ENCODE results near the gene ULK2.

ULK2 gene

DNA sequence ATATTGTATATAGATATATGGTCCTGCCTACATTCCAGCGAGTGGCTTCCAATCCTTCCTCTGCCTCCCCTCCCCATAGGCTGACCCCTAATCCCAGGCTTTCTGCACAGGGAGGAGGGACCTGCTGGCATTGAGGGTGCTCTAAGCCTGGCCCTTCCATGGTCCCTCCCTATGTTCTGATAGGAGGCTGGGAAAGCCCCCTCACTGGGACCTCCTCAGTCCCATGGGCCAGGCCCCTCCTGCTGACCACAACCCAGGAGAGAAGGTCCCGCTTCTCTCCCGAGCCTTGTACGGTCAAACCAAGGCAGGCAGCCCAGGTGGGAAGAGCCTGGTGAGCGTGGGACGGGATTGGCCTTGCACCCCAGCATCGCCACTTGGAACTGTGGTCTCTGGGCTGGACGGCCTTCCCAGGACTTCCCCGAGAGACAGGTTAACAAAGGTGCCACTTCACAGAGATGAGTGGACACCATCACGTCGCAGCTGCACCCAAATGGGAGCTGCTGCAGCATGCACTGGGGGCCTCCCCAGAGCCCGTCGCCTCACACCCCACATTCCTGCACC is 120.5 kb downstream of the ULK2 start:
- no peak for DNase-seq

DNA sequence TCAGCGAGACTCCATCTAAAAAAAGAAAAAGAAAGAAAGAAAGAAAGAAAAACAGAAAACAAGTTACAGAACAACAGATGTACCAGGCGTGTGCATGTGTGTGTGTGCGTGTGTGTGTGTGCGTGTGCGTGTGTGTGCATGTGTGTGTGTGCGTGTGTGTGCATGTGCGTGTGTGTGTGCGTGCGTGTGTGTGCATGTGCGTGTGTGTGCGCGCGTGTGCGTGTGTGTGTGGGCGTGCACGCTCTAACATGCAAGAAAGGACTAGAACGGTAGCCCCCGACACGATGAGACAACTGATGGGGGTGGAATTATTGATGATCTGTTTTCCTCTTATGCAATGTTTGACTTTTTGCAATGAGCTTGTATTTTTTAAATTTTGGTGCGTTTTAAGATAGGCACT is 121.2 kb downstream of the ULK2 start:
- no peak for DNase-seq

DNA sequence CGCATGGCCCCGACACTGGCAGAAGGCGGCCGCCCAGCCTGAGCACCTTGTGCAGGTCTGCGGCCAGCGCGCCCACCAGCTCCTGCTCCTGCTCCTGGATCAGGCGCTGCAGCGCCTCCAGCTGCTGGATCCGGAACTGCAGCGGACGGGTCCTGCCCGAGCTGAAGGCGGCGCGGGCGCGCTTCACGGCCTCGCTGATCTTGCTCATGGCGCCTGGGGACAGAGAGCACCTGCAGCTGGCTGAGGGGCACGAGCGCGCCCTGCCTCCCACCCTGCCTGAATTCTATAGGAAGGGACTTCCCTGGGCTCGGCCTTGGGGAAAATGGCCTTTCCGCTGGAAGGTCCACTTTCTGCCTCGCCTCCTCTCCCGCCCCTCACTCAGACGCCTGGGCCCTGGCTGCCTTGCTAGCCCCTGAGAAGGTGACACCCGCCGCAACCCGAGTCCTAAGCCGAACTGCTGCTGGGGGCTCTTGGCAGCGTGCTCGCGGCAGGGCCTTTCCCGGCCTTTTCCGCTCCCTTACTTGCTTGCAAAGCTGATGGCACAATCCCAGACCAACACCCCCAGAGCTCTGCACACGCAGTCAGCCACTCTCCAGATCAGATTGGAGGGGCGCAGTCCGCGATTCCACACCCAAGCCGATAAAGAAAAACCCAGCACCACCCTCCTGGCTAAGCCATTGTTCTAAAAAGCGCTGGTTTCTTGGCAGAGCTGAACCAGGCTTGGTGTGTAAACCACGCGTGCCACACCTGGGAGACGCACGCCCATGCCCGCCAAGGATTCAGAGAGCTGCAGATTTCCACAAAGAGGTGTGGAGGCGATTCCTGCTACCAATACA is 122.6 kb downstream of the ULK2 start:
- DNase-seq, result peak; percentile 50

DNA sequence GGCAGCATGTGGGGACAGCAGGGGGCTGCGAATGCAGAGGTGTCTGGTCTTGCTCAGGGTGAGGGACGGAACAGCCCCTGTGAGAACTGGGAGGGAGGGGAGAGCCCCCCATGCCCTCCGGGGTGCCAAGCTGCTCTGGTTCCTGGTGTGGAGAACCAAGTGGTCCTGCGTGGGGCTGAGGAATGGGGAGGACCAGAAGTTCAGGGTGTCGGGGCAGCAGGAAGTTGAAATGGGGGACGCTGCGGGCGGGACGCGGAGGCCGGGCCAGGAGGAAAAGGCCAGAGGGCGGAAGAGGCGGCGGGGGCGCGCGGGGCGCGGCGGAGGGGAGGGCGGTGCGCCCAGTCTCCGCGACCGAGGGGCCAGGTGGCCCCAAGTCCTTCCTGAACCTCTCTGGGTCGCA is 123.2 kb downstream of the ULK2 start:
- DNase-seq, result no peak

DNA sequence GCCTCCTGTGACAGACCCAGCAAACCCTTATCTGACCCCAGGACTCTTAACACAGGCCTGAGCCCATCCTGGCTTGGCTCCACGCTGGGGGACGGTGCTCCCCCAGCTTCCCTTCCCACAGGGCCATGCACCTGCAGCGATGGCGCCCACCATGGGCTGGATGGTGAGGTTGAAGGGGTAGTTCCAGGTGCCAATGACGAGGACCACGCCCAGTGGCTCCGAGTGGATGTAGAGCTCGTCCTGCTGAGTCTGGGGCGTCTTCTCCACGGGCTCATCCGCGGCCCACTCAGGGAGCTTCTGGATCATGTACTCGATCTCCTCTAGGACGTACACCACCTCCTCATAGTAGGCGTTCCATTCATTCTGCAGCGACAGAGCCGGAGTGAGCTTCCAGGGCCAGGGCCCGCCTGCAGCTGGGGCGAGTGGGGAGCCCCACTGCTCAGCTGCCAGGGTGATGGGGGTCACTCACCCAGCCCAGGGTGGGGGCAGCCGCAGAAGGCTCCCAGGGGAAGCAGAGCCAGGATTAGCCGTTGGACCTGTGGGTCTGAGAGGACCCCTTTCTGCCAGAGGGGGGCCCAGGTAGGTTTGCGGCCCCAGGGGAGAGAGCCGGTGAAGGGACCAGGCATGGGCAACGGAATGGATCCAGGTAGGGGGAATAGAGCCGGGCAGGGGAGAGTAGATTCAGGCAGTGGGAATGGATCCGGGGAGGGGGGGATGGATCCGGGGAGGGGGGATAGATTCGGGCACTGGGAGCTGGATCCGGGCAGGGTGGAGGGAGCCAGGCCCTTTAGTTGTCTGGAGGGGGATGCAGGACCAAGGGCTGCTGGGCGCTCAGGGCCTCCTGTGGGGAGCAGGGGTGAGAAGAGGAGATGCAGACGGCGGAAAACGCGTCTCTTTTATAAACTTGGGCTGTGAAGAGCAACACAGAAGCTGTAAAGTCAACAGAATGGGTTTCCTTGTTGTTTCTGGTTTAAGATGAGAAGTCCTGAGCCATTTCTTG is 124.3 kb downstream of the ULK2 start:
- no peak for DNase-seq

DNA sequence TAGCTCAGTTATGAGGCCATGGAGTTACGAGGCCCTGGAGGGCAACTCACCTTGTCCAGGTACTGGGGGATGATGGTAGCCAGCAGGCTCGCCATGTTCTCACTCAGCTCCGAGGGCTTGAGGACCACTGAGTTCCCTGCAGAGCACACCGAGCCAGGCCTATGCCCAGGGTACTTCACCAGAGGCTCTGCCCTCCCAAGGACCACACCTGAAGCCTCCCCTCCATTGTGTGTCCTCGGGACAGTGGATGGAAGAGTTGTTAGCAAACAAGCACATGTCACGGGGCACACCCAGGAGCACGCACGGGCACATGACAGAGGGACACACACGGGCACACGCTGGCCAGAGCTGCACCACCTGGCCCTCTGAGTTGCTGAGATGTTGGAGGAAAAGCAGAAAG is 125.2 kb downstream of the ULK2 start:
- DNase-seq, result no peak

DNA sequence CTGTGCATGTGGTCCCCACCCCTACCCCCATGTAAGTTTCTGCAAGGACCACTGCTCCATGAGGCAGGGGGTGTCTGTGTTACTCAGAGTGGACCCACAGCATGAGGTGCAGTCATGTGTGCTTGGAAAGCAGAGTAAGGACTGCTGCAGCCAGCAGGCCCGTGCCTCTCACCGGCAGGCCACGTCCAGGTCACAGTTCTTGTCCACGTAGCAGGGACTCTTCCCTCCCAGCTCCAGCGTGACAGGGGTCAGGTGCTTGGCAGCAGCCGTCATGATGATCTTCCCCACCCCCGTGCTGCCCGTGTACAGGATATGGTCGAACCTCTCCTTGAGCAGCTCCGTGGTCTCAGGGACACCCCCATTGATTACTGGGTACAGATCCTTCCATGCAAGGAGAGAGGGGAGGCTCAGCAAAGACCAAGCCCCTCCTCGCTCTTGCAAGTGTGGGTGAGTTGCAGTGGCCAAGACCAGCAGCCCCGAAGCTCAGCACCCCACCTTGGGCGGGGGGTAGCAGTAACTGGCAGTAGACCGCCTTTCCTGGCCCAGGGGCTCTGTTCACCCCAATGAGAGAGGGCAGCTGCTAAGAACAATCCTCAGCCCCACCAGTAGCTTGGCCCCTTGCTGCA is 125.8 kb downstream of the ULK2 start:
- no peak for DNase-seq

DNA sequence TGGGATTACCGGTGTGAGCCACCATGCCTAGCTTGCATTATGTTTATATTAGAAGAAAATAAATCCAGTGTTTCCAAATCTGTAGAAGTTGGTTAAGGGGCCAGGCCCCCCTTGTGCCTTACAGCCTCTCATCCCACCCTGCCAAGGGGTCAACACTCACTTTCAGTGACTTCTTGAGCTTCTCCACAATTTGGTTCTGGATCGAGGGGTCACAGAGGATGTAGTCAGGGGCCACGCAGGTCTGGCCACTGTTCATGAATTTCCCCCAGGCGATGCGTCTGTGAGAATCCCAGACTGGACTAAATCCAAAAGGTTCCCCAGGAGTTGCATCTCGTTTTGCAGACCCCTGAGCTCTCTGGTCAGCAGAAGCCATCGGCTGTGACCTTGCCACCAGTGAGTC is 126.8 kb downstream of the ULK2 start:
- DNase-seq, result no peak

DNA sequence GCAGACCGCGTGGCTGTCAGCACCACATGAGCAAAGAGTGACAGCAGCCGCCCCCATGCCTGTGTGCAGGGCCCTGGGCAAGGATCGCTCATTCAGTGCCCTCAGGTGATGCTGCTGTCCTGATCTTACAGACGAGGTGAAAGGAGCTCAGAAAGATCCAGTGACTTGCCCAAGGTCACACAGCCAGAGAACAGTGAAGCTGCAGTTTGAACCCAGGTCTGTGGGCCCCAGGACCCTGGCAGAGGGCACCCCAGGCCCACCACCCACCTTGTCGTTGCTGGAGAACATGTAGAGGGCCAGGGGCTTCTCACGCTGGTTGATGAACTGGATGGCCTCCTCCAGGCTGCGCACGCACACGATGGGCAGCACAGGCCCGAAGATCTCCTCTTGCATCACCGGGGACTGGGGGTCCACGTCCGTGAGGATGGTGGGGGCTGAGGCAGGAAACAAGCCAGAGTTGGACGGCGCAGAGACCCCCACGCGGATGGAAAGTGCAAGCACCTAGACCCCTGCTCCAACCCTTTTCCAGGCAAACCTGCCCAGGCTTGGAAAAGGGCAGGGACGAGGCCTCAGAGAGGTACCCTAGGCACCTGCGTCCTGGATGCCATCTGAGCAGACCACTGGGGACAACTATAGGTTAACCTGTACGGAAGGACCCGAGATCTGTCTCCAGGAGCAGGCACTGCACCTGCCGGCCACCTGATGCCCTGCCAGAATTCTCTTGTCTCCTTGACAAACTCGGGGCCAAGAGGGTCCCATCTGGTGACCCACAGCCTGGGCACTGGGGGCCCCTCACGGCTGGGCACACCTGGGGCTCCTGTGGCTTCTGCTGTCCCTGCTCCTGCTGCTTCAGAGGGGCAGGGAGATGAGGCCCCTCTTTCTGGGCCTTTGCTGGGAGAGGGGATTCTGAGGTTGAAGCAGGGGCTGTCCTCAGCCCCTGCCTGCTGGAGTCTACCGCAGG is 128.2 kb downstream of the ULK2 start:
- DNase-seq, result no peak

DNA sequence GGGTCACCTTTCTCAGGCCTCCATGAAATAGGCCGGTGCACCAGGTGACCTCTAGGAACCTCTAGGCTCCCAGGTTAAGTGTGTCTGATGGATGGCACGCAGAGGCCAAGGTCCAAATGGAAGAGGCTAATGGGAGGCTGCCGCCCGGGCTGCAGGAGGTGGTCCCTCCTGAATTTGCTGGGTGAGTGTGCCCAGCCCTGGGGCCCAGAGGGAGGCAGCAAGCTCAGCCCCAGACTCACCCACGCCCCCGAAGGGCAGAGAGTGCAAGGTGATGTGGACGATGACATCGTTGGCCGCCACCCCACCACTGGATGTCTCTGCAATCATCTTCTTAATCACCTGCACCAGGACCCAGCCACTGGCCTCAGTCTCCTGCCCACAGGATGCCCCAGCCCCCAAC is 129.0 kb downstream of the ULK2 start:
- no peak for DNase-seq

DNA sequence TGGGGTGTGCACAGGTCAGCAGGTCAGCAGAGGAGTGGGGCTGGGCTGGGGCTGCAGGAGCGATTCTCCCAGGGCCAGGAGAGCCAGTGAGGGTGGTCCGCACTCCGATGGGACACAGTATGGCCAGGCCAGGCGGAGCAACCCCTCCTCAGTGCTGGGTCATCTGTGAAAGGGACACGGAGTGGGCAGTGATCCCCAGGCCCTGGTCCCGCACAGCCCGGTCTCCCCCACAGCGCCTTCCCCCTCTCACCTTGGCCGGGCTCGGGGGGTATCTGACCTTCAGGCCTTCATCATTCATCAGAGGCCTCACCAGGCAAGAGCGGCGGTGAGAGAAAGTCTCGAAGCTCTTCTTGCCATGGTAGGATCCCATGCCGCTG is 129.7 kb downstream of the ULK2 start:
- no peak for DNase-seq

DNA sequence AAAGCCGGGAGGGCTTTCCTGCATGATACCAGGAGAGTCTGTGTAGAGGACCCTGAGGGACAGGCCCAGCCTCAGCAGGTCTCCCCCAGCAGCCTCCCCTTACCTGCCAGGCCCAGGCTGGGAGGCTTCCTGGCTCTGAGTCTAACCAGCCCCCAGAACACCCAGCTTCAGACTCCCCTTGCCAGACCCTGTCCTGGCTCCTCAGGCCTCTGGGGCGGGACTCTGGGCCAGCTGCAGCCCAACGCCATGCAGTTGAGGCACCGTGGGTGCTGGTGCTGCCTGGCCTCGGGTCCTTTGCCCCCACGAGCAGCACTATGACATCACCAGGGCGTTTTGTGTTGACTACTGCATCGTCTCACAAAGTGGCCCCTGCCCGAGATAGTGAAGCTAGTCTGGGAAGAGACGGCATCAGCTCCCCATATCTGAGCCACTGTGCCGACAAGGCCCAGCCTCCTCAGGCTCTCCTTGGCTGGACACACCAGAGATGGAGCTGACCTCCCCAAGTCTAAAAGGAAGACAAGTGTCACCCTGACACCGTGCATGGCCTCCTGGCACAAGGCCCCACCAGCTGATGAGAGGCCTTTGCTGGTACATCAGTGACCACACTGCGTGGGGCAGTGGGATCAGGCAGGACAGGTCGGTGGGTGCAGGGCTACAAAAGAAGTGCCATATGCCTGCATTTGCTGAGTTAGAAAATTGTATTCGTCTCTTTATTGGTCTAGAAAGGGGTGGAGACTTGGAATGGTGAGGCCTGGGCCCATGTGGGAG is 130.2 kb downstream of the ULK2 start:
- no peak for DNase-seq

DNA sequence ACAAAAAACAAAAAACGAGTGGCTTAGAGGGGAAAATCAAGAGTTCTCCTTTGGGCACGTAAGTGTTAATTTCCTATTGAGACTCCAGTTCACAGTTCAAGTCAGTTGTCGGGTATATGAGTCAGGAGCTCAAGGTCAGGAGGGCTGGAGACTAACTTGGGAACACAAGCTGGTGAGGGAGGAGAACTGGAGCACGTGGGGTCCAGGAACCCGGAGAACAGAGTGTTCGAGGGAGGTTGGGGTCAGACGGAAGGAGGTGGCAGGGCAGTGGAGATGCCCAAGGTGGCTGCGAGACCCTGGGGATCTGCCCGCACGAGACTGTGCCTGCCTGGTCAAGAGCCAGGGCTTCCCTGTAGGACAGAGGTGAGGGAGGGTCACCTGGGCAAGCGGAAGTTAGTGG is 131.7 kb downstream of the ULK2 start:
- no peak for DNase-seq

DNA sequence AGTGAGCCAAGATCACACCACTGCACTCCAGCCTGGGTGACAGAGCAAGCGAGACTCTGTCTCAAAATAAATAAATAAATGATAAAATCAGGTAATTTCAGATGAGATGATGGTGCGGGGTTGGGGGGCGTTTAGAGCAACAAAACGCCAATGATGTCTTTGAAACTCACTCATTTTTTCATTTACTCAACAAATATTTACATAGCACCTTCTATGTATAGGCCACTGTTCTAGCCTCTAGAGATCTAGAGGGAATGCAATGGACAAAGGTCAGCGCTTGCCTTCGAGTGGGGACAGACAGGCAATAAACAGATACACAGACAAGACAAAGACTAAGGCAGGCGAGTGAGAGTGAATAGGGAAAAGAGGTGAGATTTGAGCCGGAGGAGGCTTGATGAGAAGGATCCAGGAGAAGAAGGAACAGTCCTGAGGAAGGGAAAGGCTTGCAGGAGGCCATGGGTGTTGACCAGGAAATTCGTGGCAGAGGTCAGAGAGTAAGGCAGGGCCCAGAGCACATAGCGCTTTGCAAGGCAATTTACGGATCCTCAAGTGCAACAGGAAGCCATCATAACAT is 133.7 kb downstream of the ULK2 start:
- DNase-seq, result no peak

DNA sequence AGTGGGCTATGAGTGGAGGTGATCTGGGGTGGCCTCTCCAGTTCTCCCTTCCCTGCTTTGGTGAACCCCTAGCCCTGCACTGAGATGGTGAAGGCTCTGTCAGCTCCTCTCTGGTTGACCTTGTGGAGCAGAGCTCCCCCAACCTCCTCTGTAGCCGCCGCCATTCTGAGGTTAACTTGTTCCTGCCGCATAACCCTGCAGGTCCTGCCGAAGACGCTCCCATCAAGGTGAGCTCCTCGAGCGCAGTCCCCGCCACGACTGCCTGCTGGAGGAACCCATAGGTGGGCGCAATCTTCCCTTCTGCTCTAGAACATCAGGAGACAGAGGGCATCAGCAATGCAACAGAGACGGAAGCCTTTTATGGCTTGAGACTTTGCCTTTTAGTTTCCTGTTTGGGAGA is 136.1 kb downstream of the ULK2 start:
- DNase-seq, result no peak

DNA sequence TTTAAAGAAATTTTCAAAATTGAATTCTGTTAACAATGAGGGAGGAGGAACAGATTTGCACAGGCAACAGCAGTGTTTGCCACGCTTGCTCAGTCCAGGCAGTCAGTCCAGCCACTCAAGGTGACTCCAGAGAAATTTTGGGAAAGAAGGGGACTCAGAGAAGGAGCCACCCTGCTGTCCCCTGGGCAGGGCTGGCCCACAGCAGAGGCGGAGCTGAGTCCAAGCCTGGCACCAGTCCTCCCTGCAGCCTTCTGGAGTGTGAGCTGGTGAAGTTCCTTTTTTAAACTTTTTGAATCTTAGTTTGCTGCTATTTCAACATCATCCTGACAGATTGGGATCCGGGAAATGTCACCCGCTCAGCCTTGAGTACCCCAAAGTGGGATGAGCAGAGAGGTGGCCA is 136.9 kb downstream of the ULK2 start:
- no peak for DNase-seq

DNA sequence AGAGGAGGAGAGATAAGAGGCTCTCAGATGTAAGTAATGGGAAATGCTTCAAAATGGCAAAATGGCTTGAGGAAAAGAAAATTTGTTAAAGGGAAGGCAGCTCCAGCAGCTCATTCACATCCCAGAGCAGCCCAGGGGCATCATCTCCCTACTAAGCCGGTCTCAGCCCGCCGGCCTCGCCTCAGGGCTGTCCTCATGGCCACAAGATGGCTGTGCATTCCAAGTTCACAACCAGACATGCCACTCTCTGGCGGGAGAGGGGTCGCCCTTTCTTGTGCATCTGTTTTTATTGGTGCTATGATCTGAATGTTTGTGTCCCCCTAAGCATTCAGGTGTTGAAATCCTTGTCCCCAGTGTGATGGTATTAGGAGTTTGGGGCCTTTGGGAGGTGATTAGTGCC is 137.8 kb downstream of the ULK2 start:
- DNase-seq, result no peak

DNA sequence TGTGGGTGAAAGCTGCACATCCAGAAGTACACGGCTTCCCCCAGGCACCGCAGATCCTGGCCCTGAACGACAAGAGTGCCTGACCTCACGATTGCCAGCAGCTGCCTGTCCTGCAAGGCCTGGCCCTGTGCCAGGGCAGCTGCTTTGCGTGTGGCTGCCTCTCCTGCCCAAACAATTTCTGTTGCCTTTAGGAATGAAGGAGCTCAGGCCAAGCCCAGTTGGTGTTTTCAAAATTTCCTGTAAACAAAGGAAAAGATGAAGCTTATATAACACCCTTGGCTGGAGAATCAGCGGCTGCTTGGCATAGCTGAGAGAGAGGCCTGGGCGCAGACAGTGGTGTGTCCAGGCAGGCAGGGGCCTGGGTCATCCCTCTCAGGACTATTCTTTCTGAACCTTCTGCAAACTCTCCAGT is 139.6 kb downstream of the ULK2 start:
- peak; percentile 52 for DNase-seq

DNA sequence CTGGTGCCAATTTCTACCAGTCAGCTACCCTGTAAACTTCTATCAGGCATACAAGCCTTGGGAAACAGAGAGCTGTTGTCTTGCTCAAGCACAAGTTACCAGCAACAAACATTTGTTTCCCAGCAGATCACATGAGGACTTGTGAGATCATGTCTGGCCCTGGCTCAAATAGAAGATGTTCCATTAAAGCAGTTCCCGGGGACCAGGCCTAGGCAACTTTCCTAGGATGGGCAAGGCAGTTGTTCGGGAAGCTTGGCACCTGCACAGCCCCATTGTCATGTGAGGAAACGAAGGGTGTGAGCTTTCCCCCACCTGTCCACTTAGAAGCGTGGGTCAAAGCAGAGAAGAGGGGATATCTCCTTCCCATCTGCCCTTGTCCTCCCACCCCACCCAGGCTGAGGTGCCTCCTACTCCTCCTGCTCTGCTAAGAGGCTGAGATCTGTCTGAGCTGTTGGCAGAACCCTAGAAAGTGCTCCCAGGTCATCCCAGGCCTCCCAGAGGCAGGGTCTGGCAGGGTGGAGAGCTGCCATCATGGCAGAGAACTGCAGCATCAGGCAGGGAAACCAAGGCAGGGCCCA is 140.1 kb downstream of the ULK2 start:
- no peak for DNase-seq
